Measurements from ENCODE around the gene C3orf80. TPM values are rescaled to one million over a fixed set of nuclear protein-coding genes. Genes with fewer than 3 reads are reported as not detected.

The C3orf80 gene
- total RNA-seq, 1 experiment from 2014 or later: 0.13 TPM

DNA sequence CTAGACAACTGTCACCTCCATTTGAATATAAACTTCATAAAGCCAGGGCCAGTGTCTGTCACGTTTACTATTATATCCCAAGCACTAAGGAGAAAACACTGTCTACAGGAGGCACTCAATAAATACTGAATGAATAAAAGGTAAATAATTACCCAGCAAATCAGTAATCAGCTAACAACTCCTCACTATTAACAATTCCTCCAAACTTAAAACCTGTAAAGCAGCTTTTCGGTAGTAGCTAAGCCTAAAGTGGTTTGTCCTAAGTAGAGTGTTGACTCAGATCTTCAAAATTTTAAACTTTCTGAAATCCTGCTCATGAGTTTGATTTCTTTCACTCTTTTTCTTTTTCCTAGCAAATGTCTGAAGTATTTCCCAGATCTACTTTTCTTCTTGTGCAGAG, 39.9 kb downstream of the C3orf80 start:
- Histone ChIP-seq H3K9me3 (ENCODE audit: control insufficient read depth, low read depth, low read length) (no peaks in the 10 kb centered on the region), H3K23me2 (ENCODE audit: insufficient read length, low read depth, low read length, poor library complexity, severe bottlenecking) (no peaks in the 10 kb centered on the region), H3K23ac (ENCODE audit: insufficient read length, low read depth, low read length) (no peak overlapping the region), H3K4me1 (ENCODE audit: insufficient read depth, low read length) (no peaks in the 10 kb centered on the region), H2BK120ac (ENCODE audit: low read depth, low read length, poor library complexity, severe bottlenecking) (no peak overlapping the region), H3K4me2 (ENCODE audit: insufficient read depth, insufficient read length, low read length) (no peak overlapping the region), H3K79me1 (ENCODE audit: insufficient read depth, low read depth, low read length, poor library complexity, severe bottlenecking) (no peaks in the 10 kb centered on the region), H4K8ac (replicated peaks; ENCODE audit: insufficient read length, low read depth, low read length) (no peak overlapping the region), H2BK12ac (ENCODE audit: insufficient read length, low read depth, low read length) (no peak overlapping the region), H3K79me2 (ENCODE audit: insufficient read depth, low read length) (no peaks in the 10 kb centered on the region), H2AFZ (ENCODE audit: low read length) (no peak overlapping the region), H3K27ac (ENCODE audit: insufficient read length, low read depth, low read length) (no peak overlapping the region), H2AK5ac (ENCODE audit: insufficient read length, low read length) (no peak overlapping the region), H3K4ac (ENCODE audit: low read depth, low read length) (no peak overlapping the region), H2BK15ac (ENCODE audit: low read depth, low read length) (no peak overlapping the region), H3K27me3 (ENCODE audit: insufficient read depth, low read length) (no peaks in the 10 kb centered on the region), H2BK5ac (ENCODE audit: insufficient read length, low read length) (no peak overlapping the region), H4K20me1 (ENCODE audit: control insufficient read depth, insufficient read depth, insufficient read length) (no peaks in the 10 kb centered on the region), H2BK20ac (ENCODE audit: low read depth, low read length, poor library complexity, severe bottlenecking) (no peak overlapping the region), H3K9ac (ENCODE audit: extremely low read depth, insufficient read length, low read length) (no peak overlapping the region), H4K91ac (ENCODE audit: insufficient read length, low read depth, low read length) (no peak overlapping the region), H3K18ac (ENCODE audit: insufficient read length, low read depth, low read length) (no peak overlapping the region), H3K56ac (ENCODE audit: insufficient read length, low read depth, low read length) (no peak overlapping the region), H3K14ac (ENCODE audit: insufficient read depth, low read length) (no peak overlapping the region), H3T11ph (ENCODE audit: low read length) (no peak overlapping the region), H4K5ac (ENCODE audit: insufficient read length, low read depth, low read length) (no peak overlapping the region)
- DNase-seq: no peak
- H3K36me3 Mint-ChIP-seq (ENCODE audit: insufficient read depth in 1 of 3, low read depth in 3 of 3): no peaks in the 10 kb centered on the region; a peak in 1 of 7 replicates
- H3K27ac Mint-ChIP-seq: no peak overlapping the region
- no CpG with 5 or more reads among the region's 2 CpGs for WGBS (ENCODE audit: extremely low coverage, insufficient read length, low lambda C conversion rate)
- TF ChIP-seq, protein P1, sequence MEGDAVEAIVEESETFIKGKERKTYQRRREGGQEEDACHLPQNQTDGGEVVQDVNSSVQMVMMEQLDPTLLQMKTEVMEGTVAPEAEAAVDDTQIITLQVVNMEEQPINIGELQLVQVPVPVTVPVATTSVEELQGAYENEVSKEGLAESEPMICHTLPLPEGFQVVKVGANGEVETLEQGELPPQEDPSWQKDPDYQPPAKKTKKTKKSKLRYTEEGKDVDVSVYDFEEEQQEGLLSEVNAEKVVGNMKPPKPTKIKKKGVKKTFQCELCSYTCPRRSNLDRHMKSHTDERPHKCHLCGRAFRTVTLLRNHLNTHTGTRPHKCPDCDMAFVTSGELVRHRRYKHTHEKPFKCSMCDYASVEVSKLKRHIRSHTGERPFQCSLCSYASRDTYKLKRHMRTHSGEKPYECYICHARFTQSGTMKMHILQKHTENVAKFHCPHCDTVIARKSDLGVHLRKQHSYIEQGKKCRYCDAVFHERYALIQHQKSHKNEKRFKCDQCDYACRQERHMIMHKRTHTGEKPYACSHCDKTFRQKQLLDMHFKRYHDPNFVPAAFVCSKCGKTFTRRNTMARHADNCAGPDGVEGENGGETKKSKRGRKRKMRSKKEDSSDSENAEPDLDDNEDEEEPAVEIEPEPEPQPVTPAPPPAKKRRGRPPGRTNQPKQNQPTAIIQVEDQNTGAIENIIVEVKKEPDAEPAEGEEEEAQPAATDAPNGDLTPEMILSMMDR (conservative IDR thresholded peaks at IDR 0.05): no peak
- H3K4me1 Mint-ChIP-seq: no peaks in the 10 kb centered on the region
- H3K9me3 Mint-ChIP-seq: no peaks in the 10 kb centered on the region
- H3K27me3 Mint-ChIP-seq (ENCODE audit: low read depth): no peaks in the 10 kb centered on the region
- H3K4me3 Mint-ChIP-seq: no peak overlapping the region

Other genes starting within 250 kb of the C3orf80 start
- 0.35 and 0.50 TPM in 2 replicates for gene IL12A, start 236.6 kb upstream of the C3orf80 start, total RNA-seq (2021)
- gene IFT80, start 173.8 kb downstream of the C3orf80 start, total RNA-seq (2021): 22.6 and 29.0 TPM in 2 replicates
- 120 and 130 TPM in 2 replicates for gene SMC4, start 174.2 kb downstream of the C3orf80 start, total RNA-seq (2021)
- 44.9 and 47.6 TPM in 2 replicates for gene TRIM59, start 224.4 kb downstream of the C3orf80 start, total RNA-seq (2021)